Measurements from ENCODE around the gene B3GALNT2.

DNA sequence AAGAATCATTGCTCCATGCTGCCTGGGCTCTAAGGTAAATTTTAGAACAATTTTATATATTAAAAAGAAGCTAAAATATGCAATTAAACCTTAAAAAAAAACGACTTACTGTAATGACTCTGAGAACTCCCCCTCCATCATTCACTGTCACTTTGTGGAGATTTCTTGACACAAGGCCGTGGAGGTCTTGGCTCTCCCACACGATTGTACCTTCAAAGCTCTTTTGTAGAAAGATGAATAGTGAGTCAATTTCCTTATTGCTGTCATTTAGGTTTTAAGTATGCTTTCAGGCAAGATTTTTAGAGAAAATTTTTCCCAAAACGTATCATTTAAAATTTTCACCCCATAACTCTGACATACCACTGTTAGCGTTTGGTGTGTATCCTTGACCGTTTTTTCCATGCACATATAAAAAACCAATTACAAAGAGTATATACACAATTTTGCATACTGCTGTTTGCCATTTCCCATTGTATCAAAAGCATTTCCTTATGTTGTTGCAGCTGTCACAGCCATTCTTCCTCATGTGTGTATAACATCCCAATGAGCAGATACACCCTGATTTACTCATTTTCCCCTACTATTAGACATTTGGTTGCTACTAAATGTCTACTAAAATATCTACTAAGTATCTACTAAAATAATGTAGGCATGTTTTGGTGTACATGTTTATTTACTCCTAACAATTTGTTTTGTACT lies 33.4 kb downstream of the B3GALNT2 start:
- TF ChIP-seq, protein P1, sequence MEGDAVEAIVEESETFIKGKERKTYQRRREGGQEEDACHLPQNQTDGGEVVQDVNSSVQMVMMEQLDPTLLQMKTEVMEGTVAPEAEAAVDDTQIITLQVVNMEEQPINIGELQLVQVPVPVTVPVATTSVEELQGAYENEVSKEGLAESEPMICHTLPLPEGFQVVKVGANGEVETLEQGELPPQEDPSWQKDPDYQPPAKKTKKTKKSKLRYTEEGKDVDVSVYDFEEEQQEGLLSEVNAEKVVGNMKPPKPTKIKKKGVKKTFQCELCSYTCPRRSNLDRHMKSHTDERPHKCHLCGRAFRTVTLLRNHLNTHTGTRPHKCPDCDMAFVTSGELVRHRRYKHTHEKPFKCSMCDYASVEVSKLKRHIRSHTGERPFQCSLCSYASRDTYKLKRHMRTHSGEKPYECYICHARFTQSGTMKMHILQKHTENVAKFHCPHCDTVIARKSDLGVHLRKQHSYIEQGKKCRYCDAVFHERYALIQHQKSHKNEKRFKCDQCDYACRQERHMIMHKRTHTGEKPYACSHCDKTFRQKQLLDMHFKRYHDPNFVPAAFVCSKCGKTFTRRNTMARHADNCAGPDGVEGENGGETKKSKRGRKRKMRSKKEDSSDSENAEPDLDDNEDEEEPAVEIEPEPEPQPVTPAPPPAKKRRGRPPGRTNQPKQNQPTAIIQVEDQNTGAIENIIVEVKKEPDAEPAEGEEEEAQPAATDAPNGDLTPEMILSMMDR (conservative IDR thresholded peaks at IDR 0.05), result no peak
- TF ChIP-seq ZFX (IDR thresholded peaks at IDR 0.05), result no peak

Measured in C4-2B (cell line).